IPS DF 4.7 (cell line): Measurements from ENCODE around the gene RANBP3.
"Not testable (repeated sequence)": the region's sequence is repeated elsewhere in the genome, so short reads cannot be mapped to it uniquely, and the experiment has no call there.

Experiments used
- DNase-seq: peaks from one replicate; pipeline ENCODE4 v3.0.0-alpha.2; 2013; ENCODE audit warnings: low spot score; ENCODE audit errors: extremely low read depth

The RANBP3 gene

DNA sequence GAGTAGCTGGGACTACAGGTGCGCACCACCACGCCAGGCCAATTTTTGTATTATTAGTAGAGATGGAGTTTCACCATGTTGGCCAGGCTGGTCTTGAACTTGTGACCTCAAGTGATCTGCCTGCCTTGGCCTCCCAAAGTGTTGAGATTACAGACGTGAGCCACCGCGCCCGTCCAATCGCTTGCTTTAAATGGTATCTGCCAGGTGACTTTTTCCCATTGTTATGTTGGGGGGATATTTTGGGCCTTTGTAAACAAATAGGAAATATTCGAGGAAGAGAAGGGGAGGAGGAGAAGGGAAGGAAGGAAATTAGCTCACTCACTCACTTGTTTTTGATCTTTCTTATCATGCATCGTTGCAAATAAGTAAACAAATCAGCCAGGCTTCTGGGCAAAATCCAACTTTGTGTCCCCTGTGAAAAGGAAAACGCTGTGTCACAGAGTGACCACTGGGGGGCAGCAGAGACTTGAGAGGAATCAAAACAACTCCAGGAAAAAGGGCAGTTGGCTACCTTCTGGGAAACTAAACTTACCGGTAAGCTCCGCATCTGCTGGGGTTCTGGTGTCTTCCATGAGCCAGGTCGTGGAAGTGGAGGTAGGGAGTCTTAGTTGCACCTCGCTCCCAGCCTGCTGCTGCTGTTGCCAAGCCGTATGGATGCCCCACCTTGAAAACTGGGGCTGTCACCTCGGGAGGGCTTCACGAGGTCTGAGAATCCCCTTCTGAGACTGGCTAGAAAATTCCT lies 9.3 kb upstream of the RANBP3 start:
- DNase-seq, result peak; percentile 46

- DNase-seq, result not testable (repeated sequence)
These were observed 7.9 kb upstream of the RANBP3 start for GRCh38 chr19:5985837-5986236.

GRCh38 chr19:5985098-5985783 lies 7.3 kb upstream of the RANBP3 start:
- no peak for DNase-seq

DNA sequence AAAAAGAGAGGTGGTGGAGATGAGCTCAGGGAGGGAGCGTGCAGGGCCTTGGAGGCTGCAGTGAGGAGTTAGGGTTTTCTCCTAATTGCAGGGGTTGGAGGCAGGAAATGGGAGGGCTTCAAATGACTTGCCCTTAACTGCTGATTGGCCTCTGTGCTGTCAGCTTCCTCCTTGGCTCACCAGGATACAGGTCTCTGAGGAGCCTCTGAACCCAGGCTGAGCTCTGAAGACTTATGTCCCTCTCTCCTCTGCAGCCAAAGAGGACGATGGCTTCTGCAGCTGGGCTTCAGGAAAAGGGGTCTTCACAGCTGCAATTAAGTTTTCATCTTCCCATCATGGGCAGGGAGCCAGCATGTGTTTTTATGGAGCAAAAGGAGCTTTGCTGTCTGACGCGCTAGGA lies 6.7 kb upstream of the RANBP3 start:
- DNase-seq, result no peak

DNA sequence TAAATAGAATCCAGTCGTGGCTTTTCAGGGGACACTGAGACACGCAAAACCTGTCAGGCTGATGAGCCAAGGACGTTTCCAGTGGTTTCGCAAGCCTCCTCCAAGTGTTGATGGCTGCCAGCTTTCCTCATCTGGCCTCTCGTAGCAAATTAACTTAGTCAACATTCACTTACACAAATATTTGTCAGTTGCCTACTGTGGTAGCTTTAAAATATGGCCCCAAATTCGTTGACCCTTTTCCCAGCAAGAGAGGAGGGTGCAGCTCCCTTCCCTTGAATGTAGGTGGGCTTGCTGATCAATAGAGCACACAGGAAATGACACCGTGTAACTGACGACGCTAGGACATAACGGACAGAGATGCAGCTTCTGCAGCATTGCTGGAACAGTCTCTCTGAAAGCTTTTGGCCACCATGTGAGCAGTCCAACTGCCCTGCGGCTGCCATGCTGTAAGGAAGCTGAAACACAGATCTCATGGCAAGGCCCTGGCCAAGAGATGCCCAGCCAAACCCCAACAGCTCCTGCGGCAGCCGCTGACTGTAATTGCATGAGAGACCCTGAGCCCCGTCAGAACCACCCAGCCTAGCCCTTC lies 5.5 kb upstream of the RANBP3 start:
- no peak for DNase-seq

DNA sequence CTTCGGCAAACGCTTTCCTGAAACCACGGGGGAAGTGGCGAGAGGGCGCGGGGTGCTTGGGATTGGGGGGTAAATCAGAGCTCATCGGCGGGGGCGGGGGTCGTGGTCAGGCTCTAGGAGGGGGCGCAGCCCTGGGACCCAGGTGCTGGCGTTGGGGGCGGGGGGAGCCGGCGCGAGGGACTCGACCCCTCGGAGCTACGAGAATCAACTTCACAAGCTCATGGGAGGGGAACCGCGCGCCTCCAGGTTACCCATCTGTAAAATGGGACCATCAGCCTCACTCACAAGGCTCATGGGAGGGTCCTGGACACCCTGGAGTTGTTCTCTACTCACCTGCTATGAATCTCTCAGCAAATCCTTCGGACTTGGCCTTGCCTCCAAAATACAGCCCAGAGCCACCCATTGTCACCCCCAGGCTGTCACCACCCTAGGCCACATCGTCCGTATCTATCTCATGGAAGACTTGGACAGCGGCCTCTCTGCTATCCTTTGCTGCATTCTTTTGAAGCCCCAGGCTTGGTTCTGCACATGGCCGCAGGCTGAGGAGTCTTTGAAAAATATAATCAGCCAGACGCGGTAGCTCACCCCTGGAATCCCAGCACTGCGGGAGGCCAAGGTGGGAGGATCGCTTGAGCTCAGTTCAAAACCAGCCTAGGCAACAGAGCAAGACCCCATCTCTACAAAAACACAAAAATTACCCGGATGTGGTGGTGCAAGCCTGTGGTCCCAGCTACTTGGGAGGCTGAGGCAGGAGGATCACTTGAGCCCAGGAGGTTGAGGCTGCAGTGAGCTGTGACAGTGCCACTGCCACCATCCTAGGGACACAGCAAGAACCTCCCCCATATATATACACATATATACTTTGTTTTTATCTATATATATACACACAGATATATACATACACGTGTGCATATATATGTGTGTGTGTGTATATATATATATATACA lies 939 bp upstream of the RANBP3 start:
- no peak for DNase-seq

DNA sequence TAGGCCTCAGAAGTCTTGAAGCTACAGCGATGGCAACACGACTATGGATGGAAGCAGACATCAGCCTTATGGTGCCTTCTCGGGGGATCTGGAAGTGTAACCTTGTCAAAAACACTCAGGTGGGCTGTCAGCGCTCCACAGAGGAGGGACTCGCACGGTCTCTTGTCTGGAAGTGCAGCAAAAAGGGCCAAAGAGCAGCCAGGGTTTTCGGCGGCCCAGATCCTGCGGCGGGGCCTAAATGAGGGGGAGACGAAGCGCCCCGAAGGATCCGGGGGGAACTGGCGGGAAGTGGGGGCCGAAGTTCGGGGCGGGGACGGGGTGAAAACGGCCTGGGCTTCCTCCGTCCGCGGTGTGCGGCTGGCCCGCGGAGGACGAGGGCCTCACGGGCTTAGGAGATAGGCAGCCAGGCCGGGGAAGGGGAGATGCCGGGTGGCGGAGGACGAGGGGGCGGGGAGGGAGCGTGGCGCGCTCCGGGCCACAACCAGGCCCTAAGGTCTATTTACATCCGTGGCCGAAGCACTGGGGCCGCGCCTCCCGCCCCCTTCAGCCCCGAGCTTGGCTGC lies 637 bp downstream of the RANBP3 start:
- DNase-seq, result no peak

DNA sequence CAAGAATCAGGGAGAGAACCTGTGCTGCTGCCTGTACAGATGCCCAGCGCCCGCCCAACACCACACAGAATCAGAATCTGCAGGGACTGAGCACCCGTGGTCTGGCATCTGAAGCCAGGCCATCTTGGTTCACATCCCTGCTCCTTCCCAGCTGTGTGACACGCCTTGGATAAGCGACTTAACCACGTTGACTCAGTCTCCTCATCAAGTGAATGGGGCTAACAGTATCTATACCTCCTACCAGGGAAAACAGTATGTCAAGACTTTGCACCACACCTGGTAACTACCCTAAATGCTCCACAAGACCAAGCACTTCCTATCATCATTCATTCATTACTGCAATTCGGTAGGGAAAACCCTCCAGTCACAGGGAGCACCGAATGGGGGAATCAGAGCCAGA lies 1.2 kb downstream of the RANBP3 start:
- no peak for DNase-seq

GRCh38 chr19:5975388-5975728 lies 2.6 kb downstream of the RANBP3 start:
- no peak for DNase-seq

DNA sequence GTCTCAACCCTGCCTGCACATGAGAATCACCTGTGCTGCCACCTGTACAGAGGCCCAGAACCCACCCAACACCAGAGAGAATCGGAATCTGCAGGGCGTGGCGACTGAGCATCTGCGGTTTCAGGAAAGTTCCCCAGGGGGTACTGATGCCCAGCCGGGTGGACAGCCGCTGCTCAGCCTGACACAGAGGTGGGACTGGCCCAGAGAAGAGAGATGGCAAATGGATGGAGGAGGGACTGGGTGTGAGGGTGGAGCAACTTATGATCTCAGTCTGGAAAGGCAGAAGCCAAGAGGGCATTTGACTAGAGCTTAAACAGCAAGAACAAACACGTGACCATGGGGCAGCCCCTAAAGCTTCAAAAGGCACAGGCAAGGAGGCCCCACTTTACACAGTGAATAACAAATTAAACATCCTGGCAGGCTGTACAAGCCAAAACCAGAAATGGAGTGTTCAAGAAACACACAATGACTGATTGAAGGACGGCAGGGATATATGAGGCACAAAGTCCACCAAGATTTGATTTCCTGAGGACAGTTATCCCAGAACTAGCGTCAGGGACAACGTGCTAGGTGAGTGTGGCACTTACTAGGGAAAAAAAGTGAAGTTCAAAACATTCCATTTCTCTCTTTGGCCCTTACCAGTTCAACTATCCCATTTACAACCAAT lies 3.1 kb downstream of the RANBP3 start:
- DNase-seq, result no peak

DNA sequence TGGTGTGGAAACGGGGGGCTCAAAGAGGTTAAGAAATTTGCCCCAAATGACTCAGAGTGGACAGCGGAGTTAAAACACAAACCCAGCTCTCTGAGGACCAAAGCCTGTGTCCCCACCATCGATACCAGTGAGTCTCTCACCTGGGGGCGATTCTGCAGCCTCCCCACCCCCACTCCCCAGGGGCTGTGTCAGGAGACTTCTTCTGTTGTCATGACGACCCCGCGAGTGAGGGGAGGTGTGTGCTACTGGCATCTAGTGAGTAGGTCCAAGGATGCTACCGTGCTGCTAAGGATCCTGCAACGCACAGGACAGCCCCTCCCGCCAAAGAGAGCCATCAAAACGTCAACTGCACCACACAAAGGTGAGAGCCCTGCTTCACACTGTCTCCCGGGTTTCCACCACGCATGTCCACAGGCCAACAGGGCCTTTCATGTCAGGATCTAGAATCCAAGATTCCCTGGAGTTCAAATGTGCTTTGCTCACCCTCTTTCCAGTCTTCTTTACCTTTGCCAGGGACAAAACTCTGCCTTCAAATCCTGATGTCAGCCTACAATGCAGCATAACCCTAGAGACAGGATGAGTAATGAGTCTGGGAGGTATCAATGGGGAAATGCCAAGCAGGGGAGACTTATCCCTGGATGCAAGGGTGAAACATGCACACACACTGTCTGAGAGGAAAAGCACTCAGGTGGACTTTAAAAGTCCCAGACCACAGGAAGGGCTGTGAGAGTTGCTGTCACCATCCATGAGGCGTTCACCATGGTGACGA lies 3.9 kb downstream of the RANBP3 start:
- DNase-seq, result no peak

DNA sequence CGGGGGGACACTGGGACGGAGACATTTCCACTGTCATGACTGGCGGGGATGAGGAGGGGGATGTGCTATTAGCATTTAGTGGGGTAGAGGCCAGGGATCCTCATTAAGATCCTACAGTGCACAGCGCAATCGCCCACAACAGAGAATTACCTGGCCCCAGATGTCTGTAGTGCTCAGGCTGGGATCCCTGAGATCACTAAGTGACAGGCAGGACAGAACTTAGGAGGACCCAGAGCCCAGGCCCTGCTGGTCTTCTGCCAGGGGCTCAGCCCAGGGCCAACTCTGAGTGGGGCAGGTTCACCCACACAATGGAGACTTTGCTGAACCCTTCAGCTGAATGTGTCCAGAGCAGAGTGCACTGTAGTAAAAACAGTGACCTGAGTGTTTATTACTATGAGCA lies 4.6 kb downstream of the RANBP3 start:
- DNase-seq, result no peak

- DNase-seq, result no peak
These were observed 5.6 kb downstream of the RANBP3 start for GRCh38 chr19:5972355-5972731.

- no peak for DNase-seq
These were observed 6.1 kb downstream of the RANBP3 start for GRCh38 chr19:5971714-5972354.

DNA sequence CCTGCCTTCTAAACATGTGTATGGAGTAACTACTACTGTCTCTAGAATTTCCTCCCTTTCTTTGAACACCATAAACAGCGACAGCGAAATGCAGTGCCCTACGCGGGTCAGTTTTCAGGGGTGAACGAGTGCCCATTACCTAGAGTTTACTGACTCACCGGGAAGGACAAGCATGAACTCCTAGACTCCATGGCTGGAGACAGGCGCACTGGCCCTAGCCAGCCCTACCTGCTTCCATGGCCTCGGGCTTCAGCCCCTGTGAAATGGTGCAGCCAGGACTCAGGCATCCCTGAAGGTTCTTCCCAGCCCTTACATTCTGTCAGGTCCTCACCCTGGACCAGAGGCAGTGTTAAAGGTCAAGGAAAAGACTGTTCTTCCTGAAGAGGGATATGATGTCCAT lies 8.5 kb downstream of the RANBP3 start:
- no peak for DNase-seq

DNA sequence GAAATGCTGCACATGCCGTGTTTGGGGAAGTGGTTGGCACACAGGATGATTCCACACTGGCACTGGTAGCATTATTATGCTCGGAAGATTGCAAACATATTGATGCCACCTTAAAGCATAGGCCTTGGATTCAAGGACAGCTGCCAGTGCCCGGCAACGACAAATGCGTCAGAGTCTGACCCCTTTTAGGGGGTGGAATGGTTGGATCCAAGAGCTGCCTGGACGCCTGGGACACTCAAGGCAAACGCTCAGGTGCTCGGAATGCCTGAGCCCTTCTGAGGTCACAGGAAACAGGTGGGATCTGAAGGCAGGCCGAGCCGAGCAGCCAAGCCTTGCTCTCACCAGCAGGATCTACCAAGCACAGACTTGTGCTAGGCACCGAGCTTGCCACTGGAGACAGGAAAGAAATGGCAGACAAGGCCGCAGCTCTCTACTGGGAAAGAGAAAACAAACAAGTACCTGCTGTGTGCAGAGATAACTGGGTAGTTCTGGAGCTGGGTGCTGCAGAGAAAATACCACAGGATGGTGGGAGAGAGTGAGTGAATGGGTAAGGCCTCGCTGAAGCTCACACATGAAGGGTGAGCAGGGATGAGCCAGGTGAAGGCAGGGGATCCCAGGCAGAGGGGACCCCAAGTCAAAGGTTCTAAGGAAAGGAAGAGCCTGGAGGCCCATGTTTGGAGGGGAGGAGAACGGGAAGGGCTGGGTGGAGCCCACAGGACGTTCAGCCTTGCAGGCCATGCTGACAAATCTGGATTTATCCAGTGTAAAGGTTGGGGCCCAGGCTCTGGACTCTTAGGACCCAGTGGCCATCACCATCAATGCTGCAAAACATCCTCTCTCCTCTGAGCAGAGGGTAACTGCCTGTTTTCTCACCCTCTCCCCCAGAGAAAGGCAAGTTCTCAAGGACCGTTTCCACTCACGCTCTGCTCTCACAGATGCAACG lies 9.2 kb downstream of the RANBP3 start:
- DNase-seq, result no peak

GRCh38 chr19:5967994-5968430 lies 9.9 kb downstream of the RANBP3 start:
- DNase-seq, result peak; percentile 56

DNA sequence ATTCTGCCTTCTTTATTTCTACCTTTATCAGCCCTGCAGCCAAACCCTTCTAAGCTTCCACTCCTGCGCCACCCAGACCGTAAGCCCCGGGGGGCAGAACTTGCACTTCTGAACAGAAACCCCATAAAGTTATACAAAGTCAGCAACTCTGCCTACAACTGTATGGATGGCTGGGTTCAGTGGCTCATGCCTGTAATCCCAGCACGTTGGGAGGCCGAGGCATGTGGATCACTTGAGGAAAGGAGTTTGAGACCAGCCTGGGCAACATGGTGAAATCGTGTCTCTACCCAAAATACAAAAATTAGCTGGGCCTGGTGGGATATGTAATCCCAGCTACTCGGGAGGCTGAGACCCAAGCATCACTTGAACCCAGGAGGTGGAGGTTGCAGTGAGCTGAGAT lies 10.4 kb downstream of the RANBP3 start:
- DNase-seq, result no peak
